KOPT-K1 (cell line): ENCODE data around the gene CREB3.

ENCODE experiments used
- H3K27ac ChIP-seq: fragments of 200-600 bp; sonication (generic); 2 replicates; pipeline ENCODE4 v1.5.1; 2016; ENCODE audit warnings: antibody characterized with exemption, mild to moderate bottlenecking, low read depth, low read length; ENCODE audit not compliant: poor library complexity, severe bottlenecking
- H3K36me3 ChIP-seq: fragments of 200-600 bp; sonication (generic); 2 replicates; pipeline ENCODE4 v1.5.1; 2017; ENCODE audit warnings: antibody characterized with exemption, mild to moderate bottlenecking, low read length, moderate library complexity; ENCODE audit not compliant: insufficient read depth
- H3K9me3 ChIP-seq: fragments of 200-600 bp; sonication (generic); 2 replicates; pipeline ENCODE4 v1.5.1; 2017; ENCODE audit warnings: antibody characterized with exemption, low read length, mild to moderate bottlenecking; ENCODE audit not compliant: insufficient read depth, poor library complexity, severe bottlenecking

Gene CREB3

DNA sequence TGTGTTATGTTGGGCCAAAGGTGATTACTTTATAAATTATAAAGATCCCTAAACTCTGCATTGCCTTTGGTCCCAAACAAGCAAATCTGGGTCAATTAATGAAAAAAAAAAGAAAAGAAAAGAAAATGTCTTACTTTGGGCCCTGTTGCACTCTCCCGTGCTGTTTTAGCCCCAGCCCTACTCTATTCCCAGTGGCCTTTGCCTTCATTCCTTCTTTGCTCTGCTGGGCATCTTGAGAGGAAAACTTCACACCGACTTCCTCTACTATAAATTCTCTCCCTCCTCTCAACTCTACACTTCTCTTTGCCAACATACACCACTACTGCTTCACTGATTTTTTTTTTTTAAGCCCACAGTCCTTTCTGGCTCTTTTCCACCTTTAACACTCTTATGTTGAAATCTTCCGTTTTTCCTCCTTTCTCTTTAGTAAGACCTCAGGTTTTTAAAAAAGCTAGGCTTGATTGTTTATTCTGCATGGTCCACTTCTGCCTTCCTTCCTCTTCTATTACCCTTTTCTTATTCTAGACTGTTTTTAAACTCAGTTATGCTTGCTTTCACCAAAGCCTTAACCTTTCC lies 26.1 kb downstream of the CREB3 start:
- Histone ChIP-seq H3K36me3 (no peaks in the 10 kb centered on the region), H3K9me3 (no peaks in the 10 kb centered on the region), H3K27ac (no peak overlapping the region)

DNA sequence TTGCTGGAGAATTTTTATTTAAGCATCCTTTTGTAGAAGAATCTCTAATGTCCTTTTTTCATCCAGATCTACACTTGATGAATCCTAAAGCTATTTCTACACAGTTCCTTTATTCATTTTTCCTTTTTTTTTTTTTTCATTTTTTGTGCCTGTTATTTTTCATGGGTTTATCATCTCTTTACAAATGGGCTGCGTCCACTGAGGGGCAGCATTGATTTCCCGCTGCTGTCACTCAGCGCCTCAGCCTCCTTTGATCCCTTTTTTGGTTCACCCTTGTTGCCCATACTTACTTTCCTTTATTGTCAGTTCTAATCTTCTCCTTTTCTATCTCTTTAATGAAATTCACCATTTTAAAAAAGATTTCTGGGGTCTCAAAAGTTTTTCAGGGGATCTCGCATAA lies 27.3 kb downstream of the CREB3 start:
- H3K27ac ChIP-seq = no peak overlapping the region
- no peaks in the 10 kb centered on the region for H3K9me3 ChIP-seq
- no peaks in the 10 kb centered on the region for H3K36me3 ChIP-seq

DNA sequence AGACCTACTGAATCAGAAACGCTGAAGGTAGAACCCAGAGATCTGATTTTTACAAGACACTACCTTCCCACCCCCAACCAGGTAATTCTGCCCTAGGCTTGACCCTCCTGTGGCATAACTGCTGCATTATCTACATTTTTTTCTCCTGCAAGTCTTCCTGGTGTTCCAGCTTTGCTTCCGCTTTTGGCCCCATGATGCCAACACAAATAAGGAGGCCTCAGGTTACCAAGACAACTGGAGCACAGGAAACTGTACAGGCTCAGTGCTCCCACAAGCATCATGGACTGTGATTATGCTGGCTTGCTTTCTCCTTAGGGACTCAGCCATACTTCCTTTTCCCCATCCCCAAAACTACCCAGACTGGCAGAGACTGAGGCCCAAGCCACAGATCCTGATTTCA lies 28.2 kb downstream of the CREB3 start:
- H3K27ac ChIP-seq = no peak overlapping the region
- H3K9me3 ChIP-seq = no peaks in the 10 kb centered on the region
- H3K36me3 ChIP-seq = no peaks in the 10 kb centered on the region

DNA sequence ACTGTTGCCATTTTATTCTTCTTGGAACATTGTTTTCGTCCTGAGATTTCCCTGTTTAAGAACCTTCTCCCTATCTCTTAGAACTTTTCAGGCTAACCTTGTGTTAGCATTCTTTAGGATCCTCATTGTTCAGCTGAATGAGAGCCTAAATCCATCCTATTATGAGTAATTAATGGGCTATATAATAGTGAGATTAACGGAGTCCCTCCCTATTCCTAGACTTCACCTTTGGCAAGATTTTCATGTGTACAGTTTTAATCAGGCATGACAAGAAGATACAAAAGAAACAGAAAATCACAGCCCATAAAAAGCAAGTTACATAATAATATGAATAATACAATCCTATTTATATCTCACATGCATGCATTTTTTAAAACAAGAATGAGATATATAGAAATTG lies 30.7 kb downstream of the CREB3 start:
- no peak overlapping the region for H3K27ac ChIP-seq
- H3K36me3 ChIP-seq = no peaks in the 10 kb centered on the region
- H3K9me3 ChIP-seq = no peaks in the 10 kb centered on the region

DNA sequence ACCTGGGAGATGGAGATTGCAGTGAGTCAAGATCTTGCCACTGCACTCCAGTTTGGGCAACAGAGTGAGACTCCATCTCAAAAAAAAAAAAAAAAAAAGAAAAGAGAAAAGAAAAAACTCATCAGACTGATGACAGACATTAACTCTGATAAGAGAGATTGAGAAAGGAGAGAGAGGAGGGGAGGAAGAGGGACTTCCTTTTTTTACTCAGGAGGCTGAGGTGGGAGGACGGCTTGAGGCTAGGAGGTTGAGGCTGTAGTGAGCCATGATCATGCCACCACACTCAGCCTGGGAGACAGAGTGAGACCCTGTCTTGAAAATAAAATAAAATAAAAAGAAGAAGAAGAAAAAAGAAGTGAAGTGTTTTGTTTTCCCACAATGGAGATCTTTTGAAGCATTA lies 31.3 kb downstream of the CREB3 start:
- H3K27ac ChIP-seq = no peak overlapping the region
- no peaks in the 10 kb centered on the region for H3K36me3 ChIP-seq
- no peaks in the 10 kb centered on the region for H3K9me3 ChIP-seq

DNA sequence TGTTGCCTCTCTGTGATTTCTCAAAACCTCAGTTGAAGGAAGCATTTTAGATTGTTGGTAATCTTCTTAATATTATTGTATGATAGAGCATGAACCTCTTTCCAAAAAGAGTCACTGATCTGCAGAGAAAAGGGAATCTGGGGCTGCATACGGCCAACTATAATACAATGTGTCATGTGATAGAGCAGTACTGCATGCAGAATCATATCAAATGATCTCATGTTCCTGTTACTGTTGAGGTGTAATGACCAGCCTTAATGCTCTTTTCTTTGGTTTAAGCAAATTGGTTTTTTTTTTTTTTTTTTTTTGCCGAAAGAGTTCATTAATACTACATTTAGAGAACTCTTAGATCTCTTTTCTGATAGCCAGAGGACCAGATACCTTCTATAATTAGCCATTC lies 34.5 kb downstream of the CREB3 start:
- Histone ChIP-seq H3K36me3 (no peaks in the 10 kb centered on the region), H3K9me3 (no peaks in the 10 kb centered on the region), H3K27ac (no peak overlapping the region)

DNA sequence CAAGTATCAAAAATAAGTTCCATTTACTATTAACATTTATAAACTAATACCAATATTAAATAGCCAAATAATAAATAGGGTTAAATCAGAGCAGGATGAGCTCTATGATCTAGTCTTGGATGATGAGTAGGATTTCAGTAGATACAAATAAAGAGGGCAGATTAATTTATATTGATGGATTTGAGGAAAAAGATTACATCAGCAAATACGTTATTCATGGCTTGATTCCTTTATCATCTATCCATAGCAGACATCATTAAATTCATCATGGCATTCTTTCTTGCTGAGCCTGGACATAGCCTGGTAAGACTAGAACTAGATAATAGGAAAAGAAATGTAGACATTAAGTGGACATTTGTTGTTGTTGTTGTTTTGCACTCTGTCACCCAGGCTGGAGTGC lies 35.0 kb downstream of the CREB3 start:
- no peak overlapping the region for H3K27ac ChIP-seq
- no peaks in the 10 kb centered on the region for H3K9me3 ChIP-seq

DNA sequence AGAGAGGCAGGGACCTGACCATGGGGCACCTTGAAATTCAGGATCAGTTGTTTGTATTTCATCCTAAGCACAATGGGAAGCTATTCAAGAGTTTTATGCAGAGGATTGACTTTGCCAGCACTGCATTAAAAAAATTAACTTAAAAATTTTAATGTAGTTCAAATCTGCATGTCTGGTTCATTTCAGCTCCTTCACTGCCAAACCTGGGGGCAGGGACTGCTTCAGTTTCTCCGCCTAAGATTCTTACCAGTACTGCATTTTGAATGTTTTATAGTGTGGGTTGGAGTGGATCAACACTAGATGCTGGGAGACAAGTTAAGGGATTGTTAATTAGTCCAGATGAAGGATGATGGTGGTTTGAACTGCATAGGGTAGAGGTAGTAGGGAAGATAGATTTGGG lies 37.3 kb downstream of the CREB3 start:
- Histone ChIP-seq H3K27ac (no peak overlapping the region), H3K36me3 (no peaks in the 10 kb centered on the region), H3K9me3 (no peaks in the 10 kb centered on the region)

More for the DNA sequence above, 35.0 kb downstream of the CREB3 start:
- H3K36me3 ChIP-seq = no peaks in the 10 kb centered on the region

DNA sequence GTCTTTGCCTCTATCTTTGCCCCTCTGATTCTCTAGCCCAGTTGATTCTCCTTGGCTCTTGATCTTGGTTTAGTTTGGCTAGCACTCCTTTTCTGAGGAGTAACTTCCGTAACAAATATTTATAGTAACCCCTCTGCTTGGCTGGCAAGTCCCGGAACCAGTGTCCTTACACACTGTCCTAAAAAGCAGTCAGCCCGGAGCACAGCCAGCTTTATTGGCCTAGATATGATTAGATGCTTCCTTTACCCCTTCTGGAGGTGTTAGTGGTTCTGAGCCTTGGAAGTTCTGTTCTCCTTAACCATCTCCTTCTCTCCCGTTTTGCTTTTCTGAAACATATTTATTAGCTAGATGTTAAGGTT lies 38.6 kb downstream of the CREB3 start:
- Histone ChIP-seq H3K9me3 (no peaks in the 10 kb centered on the region), H3K27ac (no peak overlapping the region), H3K36me3 (no peaks in the 10 kb centered on the region)

DNA sequence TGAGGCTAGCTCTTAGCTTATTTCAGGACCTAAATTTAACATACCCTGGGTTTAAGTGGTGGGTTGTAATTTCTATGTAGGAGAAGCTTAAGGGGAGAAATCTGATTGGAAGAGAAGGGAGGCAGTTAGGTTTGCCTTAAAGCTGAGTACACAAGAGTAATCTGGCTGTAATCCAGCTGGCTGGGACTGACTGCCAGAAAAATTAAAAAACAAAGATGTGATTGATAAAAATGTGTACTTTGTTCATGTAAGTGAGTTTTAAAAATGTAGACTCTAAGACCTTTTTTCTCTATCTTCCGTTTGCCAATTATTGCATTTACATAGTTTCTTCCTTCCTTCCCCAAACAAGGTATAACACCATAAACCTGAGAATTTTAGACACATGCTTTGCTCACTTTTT lies 39.1 kb downstream of the CREB3 start:
- Histone ChIP-seq H3K36me3 (no peaks in the 10 kb centered on the region), H3K9me3 (no peaks in the 10 kb centered on the region), H3K27ac (no peak overlapping the region)

DNA sequence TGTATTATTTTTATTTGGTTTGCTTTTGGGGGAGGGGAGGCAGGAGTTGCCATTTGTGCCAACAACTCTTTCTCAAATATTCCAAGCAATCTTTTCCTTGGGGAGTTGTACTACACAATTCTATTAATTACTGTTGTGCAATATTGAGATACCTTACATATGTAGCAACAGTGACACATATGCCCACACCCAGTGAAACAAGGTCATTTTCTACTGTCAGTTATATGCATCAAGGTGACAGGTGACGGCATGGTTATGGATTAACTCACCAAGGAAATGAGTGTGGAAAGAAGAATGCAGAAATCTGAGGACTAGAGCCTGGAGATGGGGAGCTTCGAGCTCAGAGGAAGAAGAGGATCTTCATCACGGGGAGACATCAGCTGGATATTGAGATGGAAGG lies 39.5 kb downstream of the CREB3 start:
- Histone ChIP-seq H3K27ac (no peak overlapping the region), H3K36me3 (no peaks in the 10 kb centered on the region), H3K9me3 (no peaks in the 10 kb centered on the region)

DNA sequence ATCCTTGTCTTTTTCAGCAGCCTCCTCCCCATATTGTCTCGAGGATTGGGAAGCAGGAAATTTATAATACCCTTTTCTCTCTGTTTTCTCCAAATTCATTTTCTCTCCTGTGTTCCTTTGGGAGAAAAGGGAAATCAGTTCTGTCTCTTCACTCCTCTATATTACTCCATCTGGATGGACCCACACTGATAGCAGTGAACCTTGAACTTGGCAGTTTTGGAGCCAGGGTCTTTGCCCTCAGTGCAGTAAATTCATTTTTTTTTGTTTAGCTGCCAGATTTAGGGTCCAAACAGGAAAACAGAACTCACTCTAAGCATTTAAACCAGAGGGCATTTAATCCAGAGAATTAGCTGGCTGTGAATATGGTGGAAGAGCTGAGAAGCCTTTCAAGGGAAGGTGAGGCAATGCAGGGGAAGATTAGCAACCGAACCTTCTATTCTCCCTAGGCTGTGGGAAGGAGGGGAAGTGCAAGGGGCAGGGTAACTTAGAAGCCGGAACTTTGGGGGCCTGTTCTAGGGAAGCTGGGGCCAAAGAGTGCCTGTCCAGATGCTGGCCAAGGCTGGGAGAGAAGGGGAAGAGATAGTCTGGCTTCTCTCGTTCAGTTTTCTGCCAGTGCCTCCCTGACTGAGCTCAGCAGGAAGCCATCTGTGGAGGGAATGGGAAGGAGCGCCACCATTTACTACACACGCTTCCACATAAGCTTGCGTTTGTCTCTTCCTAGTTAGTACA lies 42.6 kb downstream of the CREB3 start:
- H3K9me3 ChIP-seq = no peaks in the 10 kb centered on the region
- no peak overlapping the region for H3K27ac ChIP-seq
- no peaks in the 10 kb centered on the region for H3K36me3 ChIP-seq

DNA sequence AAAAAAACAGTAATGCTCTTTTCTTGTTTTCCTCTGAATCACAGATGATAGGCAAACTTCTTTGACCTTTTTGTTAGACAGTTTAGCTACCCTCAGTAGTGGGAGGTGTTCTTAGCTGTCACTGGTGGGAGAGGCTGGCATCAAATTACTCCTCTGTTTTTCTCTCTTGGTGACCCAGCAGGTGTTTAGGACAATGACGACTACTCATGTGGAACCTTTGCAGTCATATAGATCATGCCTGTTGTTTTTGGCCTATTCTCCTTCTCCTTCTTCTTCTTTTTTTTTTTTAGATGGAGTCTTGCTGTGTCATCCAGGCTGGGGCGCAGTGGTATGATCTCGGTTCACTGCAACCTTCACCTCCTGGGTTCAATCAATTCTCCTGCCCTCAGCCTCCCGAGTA lies 43.6 kb downstream of the CREB3 start:
- H3K27ac ChIP-seq = no peak overlapping the region
- H3K9me3 ChIP-seq = no peaks in the 10 kb centered on the region
- H3K36me3 ChIP-seq = no peaks in the 10 kb centered on the region

DNA sequence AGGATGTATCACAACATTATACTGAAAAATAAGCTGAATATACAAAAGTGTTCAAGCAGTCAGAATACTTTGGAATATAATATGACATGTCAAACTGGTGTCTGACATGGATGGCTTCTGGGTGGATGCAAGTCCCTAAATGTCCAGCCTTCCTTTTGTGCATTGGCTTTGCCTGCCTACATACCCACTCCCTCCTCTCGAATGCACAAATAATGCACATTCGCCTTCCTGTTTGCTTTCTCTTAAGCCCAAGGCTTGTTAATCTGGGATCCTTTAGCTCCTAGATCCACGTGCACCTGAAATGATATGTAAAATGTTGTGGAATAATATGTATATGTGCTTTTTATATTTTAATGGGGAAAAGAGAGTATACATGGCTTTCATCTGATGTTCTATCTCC lies 46.0 kb downstream of the CREB3 start:
- H3K27ac ChIP-seq = no peak overlapping the region
- no peaks in the 10 kb centered on the region for H3K9me3 ChIP-seq
- no peaks in the 10 kb centered on the region; the same call in 1 of the 2 replicates for H3K36me3 ChIP-seq

DNA sequence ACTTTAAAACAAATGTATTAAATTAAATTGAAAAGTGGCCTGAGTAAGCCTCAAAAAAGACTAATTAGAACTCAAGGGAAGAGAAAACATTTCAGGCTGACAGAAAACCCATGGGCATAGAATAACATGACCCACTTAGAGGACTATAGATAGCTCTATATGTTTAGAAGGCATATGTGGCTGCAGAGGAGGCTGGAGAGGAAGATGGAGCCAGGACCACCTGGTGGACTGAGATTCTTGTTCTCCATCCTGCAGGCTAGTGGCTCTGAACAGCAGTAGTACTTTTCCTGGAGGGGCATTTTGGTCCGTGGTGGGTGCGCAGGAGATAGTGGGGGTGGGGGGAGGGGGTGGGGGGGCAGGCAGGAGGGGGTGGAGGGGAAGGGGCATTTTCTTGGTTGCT lies 48.6 kb downstream of the CREB3 start:
- H3K27ac ChIP-seq = no peak overlapping the region
- H3K9me3 ChIP-seq = no peaks in the 10 kb centered on the region
- H3K36me3 ChIP-seq = no peaks in the 10 kb centered on the region; the same call in 1 of the 2 replicates

DNA sequence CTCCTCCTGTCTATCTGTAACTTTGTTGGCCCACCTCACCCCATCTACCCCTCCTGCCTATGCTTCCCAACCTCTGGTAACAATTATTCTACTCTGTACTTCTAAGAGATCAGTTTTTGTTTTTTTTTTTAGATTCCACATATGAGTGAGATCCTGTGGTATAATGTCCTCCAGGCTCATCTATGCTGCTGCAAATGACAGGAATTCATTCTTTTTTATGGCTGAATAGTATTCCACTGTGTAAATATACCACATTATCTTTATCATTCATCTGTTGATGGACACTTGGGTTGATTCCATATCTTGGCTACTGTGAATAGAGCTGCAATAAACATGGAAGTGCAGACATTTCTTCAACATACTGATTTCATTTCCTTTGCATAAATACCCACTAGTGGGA lies 51.0 kb downstream of the CREB3 start:
- no peak overlapping the region for H3K27ac ChIP-seq
- H3K9me3 ChIP-seq = no peaks in the 10 kb centered on the region
- no peaks in the 10 kb centered on the region; the same call in 1 of the 2 replicates for H3K36me3 ChIP-seq
